K562 (cell line): ENCODE data around the gene ANKH. TPM values are rescaled to one million over a fixed set of nuclear protein-coding genes. Genes with fewer than 3 reads are reported as not detected.

Experiments used
- ATAC-seq: fragments of 200-7000 bp; cut with Tn5 transposase; 3 replicates; pipeline ENCODE4 v1.9.1; 2020; ENCODE audit warnings: moderate library complexity
- BruUV-seq: library from RNA; stranded (reverse); fragments of 400-500 nt; replicated peaks from 2 replicates; lab custom pipeline; 2021; lab: Mats Ljungman, UMichigan
- CTCF ChIA-PET: fragments of 300-600 bp; formaldehyde crosslinking; extraction: SDS; loops from one replicate; lab custom pipeline; 2021; ENCODE audit warnings: low intra/inter-chr PET ratio; lab: Yijun Ruan, JAX
- POLR2A ChIA-PET: fragments of 300-600, 350-650 bp; sonication (Branson Sonifier 250); formaldehyde crosslinking; extraction: SDS; loops from one replicate; lab custom pipeline; 2021; ENCODE audit warnings: antibody characterized with exemption, inconsistent platforms; lab: Yijun Ruan, JAX
- DNase-seq, 4 experiments: peaks; one replicate each; pipeline versions ENCODE4 v3.0.0 to v3.0.0-alpha.2; 2011 to 2018; ENCODE audit warnings: low spot score in 3 of 4, mixed read lengths in 3 of 4; ENCODE audit errors: extremely low read depth in 1 of 4
- FAIRE-seq: peaks from 2 replicates; lab custom pipeline; 2011; peaks lifted over from hg19 to GRCh38; lab: Jason Lieb, UNC
- H2AFZ ChIP-seq: 2 replicates; pipeline ENCODE4 v1.6.0; 2011; ENCODE audit warnings: low read depth, low read length, control low read depth, inconsistent platforms
- H3K27ac ChIP-seq: fragments of 200-600 bp; 3 replicates; pipeline ENCODE4 v1.8.0; 2011; ENCODE audit warnings: low read depth, mild to moderate bottlenecking, control low read depth, inconsistent platforms, low read length, moderate library complexity, mixed read lengths; ENCODE audit errors: extremely low read depth
- H3K27me3 ChIP-seq, 2 experiments: fragments of 300-600 bp in 1 of 2; 2 replicates in 1 of 2; 3 replicates in 1 of 2; pipeline versions ENCODE4 v1.6.0 to v1.8.0; 2011; ENCODE audit warnings: inconsistent platforms in 2 of 2, low read length in 2 of 2, mild to moderate bottlenecking in 1 of 2, mixed read lengths in 1 of 2, moderate library complexity in 1 of 2; ENCODE audit not compliant: control insufficient read depth in 2 of 2, insufficient read depth in 2 of 2
- H3K36me3 ChIP-seq: fragments of 300-600 bp; 3 replicates; pipeline ENCODE4 v1.8.0; 2011; ENCODE audit warnings: mild to moderate bottlenecking, low read length, inconsistent platforms; ENCODE audit not compliant: control insufficient read depth, insufficient read depth
- H3K4me1 ChIP-seq, 2 experiments: fragments of 200-600 bp in 1 of 2; replicated peaks in 1 of 2; 2 replicates in 1 of 2; 3 replicates in 1 of 2; pipeline versions ENCODE4 v1.5.1 to v1.8.0; 2011; ENCODE audit warnings: inconsistent platforms in 2 of 2, low read length in 2 of 2, mild to moderate bottlenecking in 1 of 2, mixed read lengths in 1 of 2, moderate library complexity in 1 of 2; ENCODE audit not compliant: control insufficient read depth in 2 of 2, insufficient read depth in 2 of 2
- H3K4me2 ChIP-seq: 2 replicates; pipeline ENCODE4 v1.6.1; 2011; ENCODE audit warnings: low read length, control low read depth, inconsistent platforms, mixed read lengths; ENCODE audit not compliant: insufficient read depth
- H3K4me3 ChIP-seq: fragments of 200-600 bp; sonication (generic), shearing (Covaris generic); 2 replicates; pipeline ENCODE4 v1.5.1; 2016; ENCODE audit warnings: control low read depth, inconsistent platforms
- H3K79me2 ChIP-seq: fragments of 200-600 bp; 3 replicates; pipeline ENCODE4 v1.8.0; 2011; ENCODE audit warnings: low read length, inconsistent platforms; ENCODE audit not compliant: control insufficient read depth, insufficient read depth
- H3K9ac ChIP-seq, 2 experiments: 2 replicates each; pipeline versions ENCODE4 v1.6.0 to v1.6.1; 2011; ENCODE audit warnings: low read depth in 2 of 2, low read length in 2 of 2, control low read depth in 1 of 2, inconsistent platforms in 1 of 2, mild to moderate bottlenecking in 1 of 2, mixed read lengths in 1 of 2; ENCODE audit not compliant: insufficient read depth in 1 of 2
- H3K9me1 ChIP-seq: one replicate; pipeline ENCODE4 v1.6.0; 2011; ENCODE audit warnings: inconsistent platforms, mild to moderate bottlenecking, low read length, moderate library complexity; ENCODE audit not compliant: control insufficient read depth, insufficient read depth
- H3K9me3 ChIP-seq: replicated peaks from 2 replicates; pipeline ENCODE4 v1.5.1; 2011; ENCODE audit warnings: low read depth, low read length, inconsistent platforms; ENCODE audit not compliant: control insufficient read depth, insufficient read depth
- H4K20me1 ChIP-seq: replicated peaks from 2 replicates; pipeline ENCODE4 v1.6.1; 2011; ENCODE audit warnings: low read length, inconsistent platforms, mixed read lengths; ENCODE audit not compliant: control insufficient read depth, insufficient read depth
- ARID1B ChIP-seq: fragments of 450-650 bp; IDR thresholded peaks from 2 replicates; pipeline ENCODE4 v1.6.1; 2016; ENCODE audit warnings: antibody characterized with exemption, mild to moderate bottlenecking, inconsistent platforms
- EWSR1 ChIP-seq: fragments of 450-650 bp; IDR thresholded peaks from 2 replicates; pipeline ENCODE4 v1.6.1; 2018; ENCODE audit warnings: borderline replicate concordance, mild to moderate bottlenecking, low read depth, moderate library complexity; ENCODE audit not compliant: partially characterized antibody
- SREBF1 ChIP-seq: fragments of 150-350 bp; IDR thresholded peaks from 2 replicates; pipeline ENCODE4 v1.6.1; 2014; ENCODE audit warnings: antibody characterized with exemption, low read depth, low read length, borderline replicate concordance
- ZNF431 ChIP-seq: sonication (generic); formaldehyde crosslinking; IDR thresholded peaks from 2 replicates; pipeline ENCODE4 v1.8.0; 2022; ENCODE audit warnings: mild to moderate bottlenecking, missing genetic modification reagents
- WGBS: fragments of 100-300 bp; shearing (Covaris generic); methylation state at CpG from one replicate; pipeline ENCODE4 v1.1.6; 2016; ENCODE audit warnings: low coverage, mixed read lengths; ENCODE audit not compliant: insufficient coverage; ENCODE audit errors: missing lambda C conversion rate; 5-methylcytosine and 5-hydroxymethylcytosine counted together
- in situ Hi-C: fragments of 300-500 bp; cut with MboI; formaldehyde crosslinking; loops from 4 replicates; pipeline ENCODE4 v1.15.0; 2018; ENCODE audit warnings: inconsistent platforms, mixed read lengths
- intact Hi-C: fragments of 100-400 bp; cut with micrococcal nuclease; formaldehyde crosslinking; loops from 2 replicates; pipeline ENCODE4 v1.14.2; 2022
- polyA plus RNA-seq, 8 experiments: library from polyadenylated mRNA; depleted of rRNA in 4 of 8; stranded (reverse) in 5 of 8; unstranded in 3 of 8; fragments of >200 nt; fragmentation: Nextera tagmentation in 2 of 8; fragmentation: Illumina TruSeq in 1 of 8; extraction: Ambion mirVana in 2 of 8; extraction: Trizol in 1 of 8; gene quantifications; 2 replicates each; pipeline versions ENCODE4 v1.2.1 to v1.2.3, GENCODE V29; 2011 to 2014; ENCODE audit warnings: inconsistent platforms in 1 of 8, missing spikeins in 1 of 8
- total RNA-seq, 7 experiments: library from RNA; depleted of rRNA in 6 of 7; stranded (reverse); fragments of >200 nt in 6 of 7; fragmentation: Illumina TruSeq in 2 of 7; extraction: Trizol in 2 of 7; gene quantifications; 2 replicates each; pipeline versions ENCODE4 v1.2.1 to v1.2.3, GENCODE V29; 2011 to 2021; ENCODE audit warnings: low replicate concordance in 1 of 7
- TF ChIP-seq, protein P1 (sequence below): fragments of 450-650 bp; IDR thresholded peaks from 2 replicates; pipeline ENCODE4 v1.7.0; 2016; ENCODE audit warnings: borderline replicate concordance
- TF ChIP-seq, protein P2 (sequence below): fragments of 250-450 bp; sonication (Bioruptor Pico); IDR thresholded peaks from 2 replicates; pipeline ENCODE4 v1.4.0; 2020; ENCODE audit warnings: mild to moderate bottlenecking
- TF ChIP-seq, protein P3 (sequence below), 2 experiments: IDR thresholded peaks; 2 replicates each; pipeline ENCODE4 v1.6.1; 2012; ENCODE audit warnings: improper control_type of control experiment in 2 of 2, low read depth in 2 of 2, low read length in 2 of 2, borderline replicate concordance in 1 of 2

Gene ANKH
- total and polyA plus RNA-seq, 9 of the 15 experiments (the other 6 are each of a cell fraction or from before 2014, with no cell fraction given), result 0.79 to 12.2 (median 4.5) TPM

DNA sequence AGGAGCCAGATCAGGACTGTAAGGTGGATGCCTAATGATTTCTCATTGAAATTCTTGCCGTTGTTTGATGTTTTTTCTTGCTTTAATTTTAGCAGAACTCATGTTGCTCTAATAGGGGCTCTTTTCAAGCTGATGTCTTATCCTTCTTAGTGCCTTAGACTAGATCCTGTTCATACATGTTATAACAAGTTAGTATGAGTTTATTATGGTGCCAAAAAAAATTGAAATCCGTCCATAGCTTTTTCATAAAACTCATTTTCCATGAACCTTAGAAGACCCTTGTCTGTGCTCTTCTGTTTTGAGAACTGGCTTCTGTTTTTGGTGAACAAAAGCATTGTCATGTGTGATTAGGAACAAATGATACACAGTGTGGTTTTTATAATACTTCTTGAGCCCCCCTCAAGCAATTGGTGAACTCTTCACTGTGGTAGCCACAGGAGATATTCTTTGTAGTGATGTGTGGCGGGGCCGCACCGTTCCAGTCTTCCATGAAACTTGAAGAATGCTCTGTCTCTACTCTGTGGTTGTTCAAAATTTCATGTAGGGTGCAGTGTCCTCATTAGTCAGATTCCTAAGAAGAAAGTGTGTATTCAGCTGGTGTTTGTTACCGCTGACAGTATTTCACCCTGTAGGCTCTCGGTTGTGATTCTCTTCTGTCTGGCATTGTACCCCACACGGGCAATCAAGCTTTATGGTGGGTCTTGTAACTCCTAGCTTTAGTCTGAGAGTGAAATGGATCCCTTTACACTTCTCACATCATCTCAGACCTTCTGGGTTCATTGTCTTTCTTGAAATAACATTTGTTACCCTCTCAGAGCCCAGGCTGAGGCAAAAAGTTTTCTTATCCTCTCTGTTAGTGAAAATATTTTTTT lies 196.4 kb downstream of the ANKH start (continued):
- TF ChIP-seq, protein P1, sequence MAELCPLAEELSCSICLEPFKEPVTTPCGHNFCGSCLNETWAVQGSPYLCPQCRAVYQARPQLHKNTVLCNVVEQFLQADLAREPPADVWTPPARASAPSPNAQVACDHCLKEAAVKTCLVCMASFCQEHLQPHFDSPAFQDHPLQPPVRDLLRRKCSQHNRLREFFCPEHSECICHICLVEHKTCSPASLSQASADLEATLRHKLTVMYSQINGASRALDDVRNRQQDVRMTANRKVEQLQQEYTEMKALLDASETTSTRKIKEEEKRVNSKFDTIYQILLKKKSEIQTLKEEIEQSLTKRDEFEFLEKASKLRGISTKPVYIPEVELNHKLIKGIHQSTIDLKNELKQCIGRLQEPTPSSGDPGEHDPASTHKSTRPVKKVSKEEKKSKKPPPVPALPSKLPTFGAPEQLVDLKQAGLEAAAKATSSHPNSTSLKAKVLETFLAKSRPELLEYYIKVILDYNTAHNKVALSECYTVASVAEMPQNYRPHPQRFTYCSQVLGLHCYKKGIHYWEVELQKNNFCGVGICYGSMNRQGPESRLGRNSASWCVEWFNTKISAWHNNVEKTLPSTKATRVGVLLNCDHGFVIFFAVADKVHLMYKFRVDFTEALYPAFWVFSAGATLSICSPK, result no peak
- TF ChIP-seq ARID1B, result no peak
- no peak for TF ChIP-seq EWSR1
- TF ChIP-seq SREBF1, result no peak

DNA sequence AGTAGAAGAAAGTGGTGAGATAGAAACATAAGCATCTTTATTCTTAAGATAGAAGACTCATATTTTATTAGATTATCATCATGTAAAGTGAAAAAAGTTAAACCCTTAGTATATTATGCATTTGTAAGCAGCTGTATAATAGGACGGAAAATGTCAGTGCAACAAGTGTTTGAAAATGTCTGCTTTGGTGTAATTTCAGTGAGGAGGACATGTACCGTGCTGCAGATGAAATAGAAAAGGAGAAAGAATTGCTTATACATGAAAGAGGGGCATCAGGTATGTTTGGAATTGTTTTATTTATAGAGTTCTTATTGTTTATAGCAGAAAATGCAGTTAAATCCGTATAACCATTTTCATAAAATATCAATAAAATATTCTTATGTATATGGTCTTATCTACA lies 198.1 kb downstream of the ANKH start:
- intact Hi-C loops, result no loop called here
- ChIA-PET CTCF (no interaction called here), POLR2A (interaction anchor here (1.1 kb wide), 1 partner anchor 12 kb away, joined by 3 read pairs; no protein-coding TSS in a partner anchor)
- Histone ChIP-seq H3K27ac (no peak overlapping the region), H3K27me3 (no peaks in the 10 kb centered on the region), H2AFZ (no peak overlapping the region), H3K4me3 (no peak overlapping the region), H3K79me2 (peaks cover 95% of the 10 kb centered on the region), H3K9ac (no peak overlapping the region), H4K20me1 (0 out of 2 replicates have a peak, but pooled peaks cover 4% of the 10 kb centered on the region), H3K4me1 (peaks cover 8 to 26% of the 10 kb centered on the region in 2 experiments), H3K9me3 (no peaks in the 10 kb centered on the region), H3K36me3 (peaks cover 34% of the 10 kb centered on the region), H3K9me1 (peaks cover 5% of the 10 kb centered on the region), H3K4me2 (no peak overlapping the region)
- no peak for ATAC-seq
- 88% methylated on average over 3 of the region's 3 CpGs for WGBS
- in situ Hi-C loops, result no loop called here
- BruUV-seq, result no TSS peak
- TF ChIP-seq, protein P2, sequence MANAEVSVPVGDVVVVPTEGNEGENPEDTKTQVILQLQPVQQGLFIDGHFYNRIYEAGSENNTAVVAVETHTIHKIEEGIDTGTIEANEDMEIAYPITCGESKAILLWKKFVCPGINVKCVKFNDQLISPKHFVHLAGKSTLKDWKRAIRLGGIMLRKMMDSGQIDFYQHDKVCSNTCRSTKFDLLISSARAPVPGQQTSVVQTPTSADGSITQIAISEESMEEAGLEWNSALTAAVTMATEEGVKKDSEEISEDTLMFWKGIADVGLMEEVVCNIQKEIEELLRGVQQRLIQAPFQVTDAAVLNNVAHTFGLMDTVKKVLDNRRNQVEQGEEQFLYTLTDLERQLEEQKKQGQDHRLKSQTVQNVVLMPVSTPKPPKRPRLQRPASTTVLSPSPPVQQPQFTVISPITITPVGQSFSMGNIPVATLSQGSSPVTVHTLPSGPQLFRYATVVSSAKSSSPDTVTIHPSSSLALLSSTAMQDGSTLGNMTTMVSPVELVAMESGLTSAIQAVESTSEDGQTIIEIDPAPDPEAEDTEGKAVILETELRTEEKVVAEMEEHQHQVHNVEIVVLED (CRISPR knock-in tag), result no peak
- no peak for TF ChIP-seq ZNF431 (CRISPR knock-in tag)
- TF ChIP-seq, protein P3, sequence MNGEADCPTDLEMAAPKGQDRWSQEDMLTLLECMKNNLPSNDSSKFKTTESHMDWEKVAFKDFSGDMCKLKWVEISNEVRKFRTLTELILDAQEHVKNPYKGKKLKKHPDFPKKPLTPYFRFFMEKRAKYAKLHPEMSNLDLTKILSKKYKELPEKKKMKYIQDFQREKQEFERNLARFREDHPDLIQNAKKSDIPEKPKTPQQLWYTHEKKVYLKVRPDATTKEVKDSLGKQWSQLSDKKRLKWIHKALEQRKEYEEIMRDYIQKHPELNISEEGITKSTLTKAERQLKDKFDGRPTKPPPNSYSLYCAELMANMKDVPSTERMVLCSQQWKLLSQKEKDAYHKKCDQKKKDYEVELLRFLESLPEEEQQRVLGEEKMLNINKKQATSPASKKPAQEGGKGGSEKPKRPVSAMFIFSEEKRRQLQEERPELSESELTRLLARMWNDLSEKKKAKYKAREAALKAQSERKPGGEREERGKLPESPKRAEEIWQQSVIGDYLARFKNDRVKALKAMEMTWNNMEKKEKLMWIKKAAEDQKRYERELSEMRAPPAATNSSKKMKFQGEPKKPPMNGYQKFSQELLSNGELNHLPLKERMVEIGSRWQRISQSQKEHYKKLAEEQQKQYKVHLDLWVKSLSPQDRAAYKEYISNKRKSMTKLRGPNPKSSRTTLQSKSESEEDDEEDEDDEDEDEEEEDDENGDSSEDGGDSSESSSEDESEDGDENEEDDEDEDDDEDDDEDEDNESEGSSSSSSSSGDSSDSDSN (IDR thresholded peaks at IDR 0.05; ENCODE audit: borderline replicate concordance in 1 of 2, low read depth in 2 of 2, low read length in 2 of 2), result no peak
- no peak for DNase-seq
- no peak for FAIRE-seq
